DND-41 (cell line): ENCODE results near the gene GRWD1.

Experiments used
- EZH2 ChIP-seq: IDR thresholded peaks from 3 replicates; pipeline ENCODE4 v1.6.1; 2012; ENCODE audit warnings: borderline replicate concordance, low read depth, mild to moderate bottlenecking, moderate library complexity, low read length, inconsistent platforms; ENCODE audit not compliant: severe bottlenecking
- TF ChIP-seq, protein P1 (sequence below): IDR thresholded peaks from 2 replicates; pipeline ENCODE4 v1.5.1; 2012; ENCODE audit warnings: borderline replicate concordance, low read length, moderate library complexity, mild to moderate bottlenecking; ENCODE audit not compliant: poor library complexity, severe bottlenecking; ENCODE audit errors: extremely low read depth

GRCh38 chr19:48454150-48454730 is 8.5 kb downstream of the GRWD1 start:
- TF ChIP-seq, protein P1, sequence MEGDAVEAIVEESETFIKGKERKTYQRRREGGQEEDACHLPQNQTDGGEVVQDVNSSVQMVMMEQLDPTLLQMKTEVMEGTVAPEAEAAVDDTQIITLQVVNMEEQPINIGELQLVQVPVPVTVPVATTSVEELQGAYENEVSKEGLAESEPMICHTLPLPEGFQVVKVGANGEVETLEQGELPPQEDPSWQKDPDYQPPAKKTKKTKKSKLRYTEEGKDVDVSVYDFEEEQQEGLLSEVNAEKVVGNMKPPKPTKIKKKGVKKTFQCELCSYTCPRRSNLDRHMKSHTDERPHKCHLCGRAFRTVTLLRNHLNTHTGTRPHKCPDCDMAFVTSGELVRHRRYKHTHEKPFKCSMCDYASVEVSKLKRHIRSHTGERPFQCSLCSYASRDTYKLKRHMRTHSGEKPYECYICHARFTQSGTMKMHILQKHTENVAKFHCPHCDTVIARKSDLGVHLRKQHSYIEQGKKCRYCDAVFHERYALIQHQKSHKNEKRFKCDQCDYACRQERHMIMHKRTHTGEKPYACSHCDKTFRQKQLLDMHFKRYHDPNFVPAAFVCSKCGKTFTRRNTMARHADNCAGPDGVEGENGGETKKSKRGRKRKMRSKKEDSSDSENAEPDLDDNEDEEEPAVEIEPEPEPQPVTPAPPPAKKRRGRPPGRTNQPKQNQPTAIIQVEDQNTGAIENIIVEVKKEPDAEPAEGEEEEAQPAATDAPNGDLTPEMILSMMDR: no peak
- TF ChIP-seq EZH2: no peak
